HepG2 (cell line): ENCODE data around the gene OR2M5. TPM values are rescaled to one million over a fixed set of nuclear protein-coding genes. Genes with fewer than 3 reads are reported as not detected.

ENCODE experiments used
- ATAC-seq: fragments of 200-7000 bp; cut with Tn5 transposase; 3 replicates; pipeline ENCODE4 v1.9.1; 2020; ENCODE audit warnings: mild to moderate bottlenecking, moderate library complexity
- Bru-seq: library from RNA; stranded (reverse); fragments of 400-500 nt; gene quantifications from one replicate; lab custom pipeline; 2021; lab: Mats Ljungman, UMichigan
- BruChase-seq, 2 experiments: library from RNA; stranded (reverse); fragments of 400-500 nt; gene quantifications; one replicate each; lab custom pipeline; 2021; lab: Mats Ljungman, UMichigan
- BruUV-seq: library from RNA; stranded (reverse); fragments of 400-500 nt; replicated peaks from 2 replicates; lab custom pipeline; 2021; lab: Mats Ljungman, UMichigan
- CTCF ChIA-PET: fragments of 300-600 bp; formaldehyde crosslinking; extraction: SDS; loops from one replicate; lab custom pipeline; 2021; ENCODE audit warnings: low total read pairs, inconsistent platforms, low intra/inter-chr PET ratio; lab: Yijun Ruan, JAX
- POLR2A ChIA-PET: fragments of 350-600 bp; sonication (Branson Sonifier 250); formaldehyde crosslinking; loops from one replicate; lab custom pipeline; 2020; ENCODE audit warnings: antibody characterized with exemption, inconsistent platforms; lab: Yijun Ruan, JAX
- DNase-seq: peaks from one replicate; pipeline ENCODE4 v3.0.0-alpha.2; 2015; ENCODE audit warnings: low spot score
- FAIRE-seq: peaks from 3 replicates; lab custom pipeline; 2011; peaks lifted over from hg19 to GRCh38; lab: Jason Lieb, UNC
- H2AFZ ChIP-seq: one replicate; pipeline ENCODE4 v1.6.1; 2011; ENCODE audit warnings: low read length, inconsistent platforms
- H3K27ac ChIP-seq: fragments of 300-600 bp; 3 replicates; pipeline ENCODE4 v1.8.0; 2011; ENCODE audit warnings: mixed run types, mild to moderate bottlenecking, mixed read lengths, low read length, inconsistent platforms; ENCODE audit not compliant: insufficient read depth; ENCODE audit errors: extremely low read length
- H3K27me3 ChIP-seq, 2 experiments: fragments of 200-600 bp in 1 of 2; 2 replicates in 1 of 2; 3 replicates in 1 of 2; pipeline versions ENCODE4 v1.6.0 to v1.8.0; 2011; ENCODE audit warnings: low read length in 2 of 2, mild to moderate bottlenecking in 2 of 2, moderate library complexity in 2 of 2, inconsistent platforms in 1 of 2; ENCODE audit not compliant: insufficient read depth in 2 of 2, control insufficient read depth in 1 of 2
- H3K36me3 ChIP-seq, 2 experiments: fragments of 200-600 bp in 1 of 2; replicated peaks in 1 of 2; 2 replicates in 1 of 2; 3 replicates in 1 of 2; pipeline versions ENCODE4 v1.5.1 to v1.8.0; 2011; ENCODE audit warnings: low read length in 2 of 2, inconsistent platforms in 1 of 2; ENCODE audit not compliant: insufficient read depth in 2 of 2, control insufficient read depth in 1 of 2
- H3K4me1 ChIP-seq: 2 replicates; pipeline ENCODE4 v1.5.1; 2012; ENCODE audit warnings: low read length, inconsistent platforms; ENCODE audit not compliant: insufficient read depth
- H3K4me2 ChIP-seq: 2 replicates; pipeline ENCODE4 v1.6.0; 2011; ENCODE audit warnings: low read depth, low read length, inconsistent platforms
- H3K4me3 ChIP-seq, 3 experiments: fragments of 200-600 bp in 1 of 3; sonication (generic), shearing (Covaris generic) in 1 of 3; replicated peaks in 1 of 3; 2 replicates each; pipeline ENCODE4 v1.5.1; 2011 to 2016; ENCODE audit warnings: low read length in 3 of 3, inconsistent platforms in 2 of 3, low read depth in 2 of 3, mild to moderate bottlenecking in 2 of 3, control low read depth in 1 of 3, mixed read lengths in 1 of 3; ENCODE audit not compliant: insufficient read depth in 1 of 3
- H3K79me2 ChIP-seq: one replicate; pipeline ENCODE4 v1.6.1; 2011; ENCODE audit warnings: low read length, inconsistent platforms; ENCODE audit not compliant: insufficient read depth
- H3K9ac ChIP-seq: 2 replicates; pipeline ENCODE4 v1.6.0; 2011; ENCODE audit warnings: mild to moderate bottlenecking, low read depth, low read length, inconsistent platforms; ENCODE audit not compliant: insufficient read depth
- H3K9me3 ChIP-seq: 2 replicates; pipeline ENCODE4 v1.5.1; 2012; ENCODE audit warnings: mild to moderate bottlenecking, low read length
- H4K20me1 ChIP-seq: 2 replicates; pipeline ENCODE4 v1.6.0; 2011; ENCODE audit warnings: inconsistent platforms, mild to moderate bottlenecking, low read length, moderate library complexity; ENCODE audit not compliant: insufficient read depth
- ARNT ChIP-seq: fragments of 450-650 bp; IDR thresholded peaks from 2 replicates; pipeline ENCODE4 v1.6.1; 2017
- ARNT2 ChIP-seq: sonication (generic); formaldehyde crosslinking; IDR thresholded peaks from 2 replicates; pipeline ENCODE4 v1.8.0; 2022; ENCODE audit warnings: mild to moderate bottlenecking, low read depth, missing genetic modification reagents, moderate library complexity
- IKZF4 ChIP-seq: sonication (generic); formaldehyde crosslinking; IDR thresholded peaks from 2 replicates; pipeline ENCODE4 v1.5.1; 2020; ENCODE audit warnings: borderline replicate concordance, mild to moderate bottlenecking, low read depth, missing genetic modification reagents; ENCODE audit errors: not compliant biosample characterization
- KLF12 ChIP-seq: sonication (generic); formaldehyde crosslinking; IDR thresholded peaks from 2 replicates; pipeline ENCODE4 v1.4.0; 2020; ENCODE audit warnings: missing genetic modification reagents, borderline replicate concordance
- MEIS1 ChIP-seq: sonication (generic); formaldehyde crosslinking; IDR thresholded peaks from 2 replicates; pipeline ENCODE4 v1.9.0; 2021; ENCODE audit warnings: mild to moderate bottlenecking, missing genetic modification reagents, moderate library complexity, borderline replicate concordance
- ZNF230 ChIP-seq: sonication (generic); formaldehyde crosslinking; IDR thresholded peaks from 2 replicates; pipeline ENCODE4 v1.4.0; 2020; ENCODE audit warnings: mild to moderate bottlenecking, missing genetic modification reagents
- ZNF333 ChIP-seq: sonication (generic); formaldehyde crosslinking; IDR thresholded peaks from 2 replicates; pipeline ENCODE4 v1.4.0; 2020; ENCODE audit warnings: mild to moderate bottlenecking, missing genetic modification reagents, borderline replicate concordance
- ZNF720 ChIP-seq: sonication (generic); formaldehyde crosslinking; IDR thresholded peaks from 2 replicates; pipeline ENCODE4 v1.4.0; 2020; ENCODE audit warnings: missing genetic modification reagents
- WGBS: methylation state at CpG from one replicate; pipeline ENCODE4 v1.1.6; 2017; ENCODE audit warnings: low lambda C conversion rate; 5-methylcytosine and 5-hydroxymethylcytosine counted together
- in situ Hi-C: cut with HindIII; loops from 2 replicates; pipeline ENCODE4 v1.10.0; 2017; ENCODE audit warnings: low pct_unique_long_range_greater_than_20kb; ENCODE audit not compliant: extremely low pct_ligation_motif_present
- intact Hi-C: fragments of 100-400 bp; cut with micrococcal nuclease; formaldehyde crosslinking; loops from one replicate; pipeline ENCODE4 v1.10.0; 2022; ENCODE audit not compliant: unreplicated experiment
- long read RNA-seq, 2 experiments: library from RNA in 1 of 2; library from polyadenylated mRNA in 1 of 2; stranded (forward) in 1 of 2; unstranded in 1 of 2; transcript quantifications; one replicate each; pipeline ENCODE4 v2.0.0, GENCODE V29; 2019 to 2022
- polyA minus RNA-seq, 3 experiments: library from RNA; depleted of rRNA, polyadenylated mRNA; stranded (reverse); fragments of >200 nt; gene quantifications; 2 replicates each; pipeline ENCODE4 v1.2.3, GENCODE V29; 2011; ENCODE audit warnings: low replicate concordance in 1 of 3
- polyA plus RNA-seq, 8 experiments: library from polyadenylated mRNA; depleted of rRNA in 3 of 8; stranded (reverse) in 7 of 8; unstranded in 1 of 8; fragments of >200 nt; fragmentation: Illumina TruSeq in 4 of 8; extraction: Trizol in 4 of 8; gene quantifications; 2 replicates each; pipeline versions ENCODE4 v1.2.1 to v1.2.3, GENCODE V29; 2011 to 2016; ENCODE audit warnings: low read depth in 4 of 8, missing spikeins in 1 of 8, mixed read lengths in 1 of 8; ENCODE audit not compliant: insufficient read depth in 1 of 8
- total RNA-seq, 5 experiments: library from RNA; depleted of rRNA; stranded (reverse); fragments of >200 nt; fragmentation: Illumina TruSeq; extraction: Trizol; gene quantifications; 2 replicates each; pipeline ENCODE4 v1.2.3, GENCODE V29; 2016; ENCODE audit warnings: low read depth in 1 of 5
- TF ChIP-seq, protein P1 (sequence below): IDR thresholded peaks from 2 replicates; pipeline ENCODE4 v1.6.1; 2016; ENCODE audit warnings: low read depth, borderline replicate concordance
- TF ChIP-seq, protein P2 (sequence below): sonication (generic); formaldehyde crosslinking; IDR thresholded peaks from 2 replicates; pipeline ENCODE4 v1.8.1; 2023; ENCODE audit warnings: mild to moderate bottlenecking, missing genetic modification reagents, borderline replicate concordance
- TF ChIP-seq, protein P3 (sequence below): sonication (generic); formaldehyde crosslinking; IDR thresholded peaks from 2 replicates; pipeline ENCODE4 v1.4.0; 2020; ENCODE audit warnings: missing genetic modification reagents

Gene OR2M5, protein sequence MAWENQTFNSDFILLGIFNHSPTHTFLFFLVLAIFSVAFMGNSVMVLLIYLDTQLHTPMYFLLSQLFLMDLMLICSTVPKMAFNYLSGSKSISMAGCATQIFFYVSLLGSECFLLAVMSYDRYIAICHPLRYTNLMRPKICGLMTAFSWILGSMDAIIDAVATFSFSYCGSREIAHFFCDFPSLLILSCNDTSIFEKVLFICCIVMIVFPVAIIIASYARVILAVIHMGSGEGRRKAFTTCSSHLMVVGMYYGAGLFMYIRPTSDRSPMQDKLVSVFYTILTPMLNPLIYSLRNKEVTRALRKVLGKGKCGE
- total RNA-seq (2016; rRNA removed; fragmentation: Illumina TruSeq; extraction: Trizol): not detected in 2 replicates
- not detected in 2 replicates for total RNA-seq (2016; cell fraction: cytosol; rRNA removed; fragmentation: Illumina TruSeq; extraction: Trizol; ENCODE audit: low read depth)
- total RNA-seq (2016; cell fraction: insoluble cytoplasmic fraction; rRNA removed; fragmentation: Illumina TruSeq; extraction: Trizol): not detected in 2 replicates
- not detected in 2 replicates for total RNA-seq (2016; cell fraction: membrane; rRNA removed; fragmentation: Illumina TruSeq; extraction: Trizol)
- not detected in 2 replicates for total RNA-seq (2016; cell fraction: nucleus; rRNA removed; fragmentation: Illumina TruSeq; extraction: Trizol)
- polyA plus RNA-seq (2011; rRNA removed): not detected in 2 replicates
- polyA plus RNA-seq (2011; cell fraction: cytosol; rRNA removed): not detected in 2 replicates
- polyA plus RNA-seq (2011; cell fraction: nucleus; rRNA removed): not detected in 2 replicates
- polyA plus RNA-seq (2012): not detected in 2 replicates
- not detected in 2 replicates for polyA plus RNA-seq (2016; cell fraction: cytosol; fragmentation: Illumina TruSeq; extraction: Trizol; ENCODE audit: low read depth)
- not detected in 2 replicates for polyA plus RNA-seq (2016; cell fraction: insoluble cytoplasmic fraction; fragmentation: Illumina TruSeq; extraction: Trizol; ENCODE audit: low read depth)
- not detected in 2 replicates for polyA plus RNA-seq (2016; cell fraction: membrane; fragmentation: Illumina TruSeq; extraction: Trizol; ENCODE audit: low read depth)
- not detected in 2 replicates for polyA plus RNA-seq (2016; cell fraction: nucleus; fragmentation: Illumina TruSeq; extraction: Trizol; ENCODE audit: insufficient read depth, low read depth)
- polyA minus RNA-seq (2011; rRNA and poly(A)+ RNA removed; ENCODE audit: low replicate concordance): not detected in 2 replicates
- polyA minus RNA-seq (2011; cell fraction: cytosol; rRNA and poly(A)+ RNA removed): not detected in 2 replicates
- polyA minus RNA-seq (2011; cell fraction: nucleus; rRNA and poly(A)+ RNA removed): not detected in 2 replicates
- Bru-seq, nascent RNA: not detected
- BruChase-seq, experiment 1, labeled RNA remaining after a 6-hour chase: not detected
- not detected for BruChase-seq, experiment 2, labeled RNA remaining after a 2-hour chase
- long read RNA-seq, experiment 1: 0 reads
- long read RNA-seq, experiment 2: 0 reads

DNA sequence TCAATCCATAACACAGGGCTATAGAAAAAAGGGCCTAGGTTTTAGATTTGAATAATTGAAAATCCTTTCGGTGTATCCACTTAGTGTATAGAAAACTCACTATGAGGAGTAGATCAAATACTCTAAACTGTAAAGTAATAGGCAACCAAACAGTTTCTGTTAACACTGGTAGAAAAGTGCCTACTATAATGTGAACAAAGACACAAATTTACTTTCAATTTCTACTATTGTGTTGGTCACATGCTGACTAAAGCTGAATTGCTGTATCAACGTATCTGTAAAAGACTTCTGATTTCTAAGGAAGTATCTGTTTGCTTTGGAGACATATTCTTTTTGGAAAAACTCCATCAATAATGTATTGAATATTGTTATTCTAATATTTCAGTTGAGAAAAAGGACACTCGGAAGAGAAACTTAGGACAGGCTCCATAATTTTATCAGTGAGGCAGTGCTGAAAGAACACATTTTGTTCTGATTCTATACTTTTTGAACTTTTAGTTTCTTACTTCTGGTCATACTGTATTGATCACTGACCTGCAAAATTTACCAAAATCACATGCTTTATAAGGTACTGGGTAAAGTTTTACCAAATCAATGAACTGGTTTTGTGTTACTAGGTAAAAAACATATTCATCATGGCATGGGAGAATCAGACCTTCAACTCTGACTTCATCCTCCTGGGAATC, at the start of gene OR2M5:
Gene OR2M5, plus strand, starts transcription at position 636 of the 686 bp plus-strand sequence. Its CDS starts 0 bp downstream, at position 636.
- no peaks in the 10 kb centered on the region for H4K20me1 ChIP-seq
- no peak within 1 kb of the TSS for H3K4me2 ChIP-seq
- peaks cover 90% of the 10 kb centered on the region for H3K9me3 ChIP-seq
- no peak within 1 kb of the TSS for H3K9ac ChIP-seq
- ATAC-seq: no peak
- ChIA-PET POLR2A (no interaction called here), CTCF (no interaction called here)
- no TSS peak for BruUV-seq
- in situ Hi-C loops: no loop called here
- no peaks in the 10 kb centered on the region for H3K79me2 ChIP-seq
- intact Hi-C loops: no loop called here
- whole genome bisulfite sequencing: 36% methylated on average over 3 of the region's 3 CpGs
- no peaks in the 10 kb centered on the region for H3K27me3 ChIP-seq
- H3K4me1 ChIP-seq: no peaks in the 10 kb centered on the region
- H2AFZ ChIP-seq: no peak within 1 kb of the TSS
- no peak for TF ChIP-seq ZNF333 (CRISPR knock-in tag)
- no peak for TF ChIP-seq ARNT
- TF ChIP-seq KLF12 (CRISPR knock-in tag): no peak
- no peak for TF ChIP-seq MEIS1 (CRISPR knock-in tag)
- no peak for TF ChIP-seq ARNT2 (CRISPR knock-in tag)
- TF ChIP-seq, protein P1, sequence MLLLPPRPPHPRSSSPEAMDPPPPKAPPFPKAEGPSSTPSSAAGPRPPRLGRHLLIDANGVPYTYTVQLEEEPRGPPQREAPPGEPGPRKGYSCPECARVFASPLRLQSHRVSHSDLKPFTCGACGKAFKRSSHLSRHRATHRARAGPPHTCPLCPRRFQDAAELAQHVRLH: no peak
- no peak for TF ChIP-seq ZNF230 (CRISPR knock-in tag)
- TF ChIP-seq, protein P2, sequence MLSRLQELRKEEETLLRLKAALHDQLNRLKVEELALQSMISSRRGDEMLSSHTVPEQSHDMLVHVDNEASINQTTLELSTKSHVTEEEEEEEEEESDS (CRISPR knock-in tag): no peak
- TF ChIP-seq IKZF4: no peak
- no peak for TF ChIP-seq ZNF720
- TF ChIP-seq, protein P3, sequence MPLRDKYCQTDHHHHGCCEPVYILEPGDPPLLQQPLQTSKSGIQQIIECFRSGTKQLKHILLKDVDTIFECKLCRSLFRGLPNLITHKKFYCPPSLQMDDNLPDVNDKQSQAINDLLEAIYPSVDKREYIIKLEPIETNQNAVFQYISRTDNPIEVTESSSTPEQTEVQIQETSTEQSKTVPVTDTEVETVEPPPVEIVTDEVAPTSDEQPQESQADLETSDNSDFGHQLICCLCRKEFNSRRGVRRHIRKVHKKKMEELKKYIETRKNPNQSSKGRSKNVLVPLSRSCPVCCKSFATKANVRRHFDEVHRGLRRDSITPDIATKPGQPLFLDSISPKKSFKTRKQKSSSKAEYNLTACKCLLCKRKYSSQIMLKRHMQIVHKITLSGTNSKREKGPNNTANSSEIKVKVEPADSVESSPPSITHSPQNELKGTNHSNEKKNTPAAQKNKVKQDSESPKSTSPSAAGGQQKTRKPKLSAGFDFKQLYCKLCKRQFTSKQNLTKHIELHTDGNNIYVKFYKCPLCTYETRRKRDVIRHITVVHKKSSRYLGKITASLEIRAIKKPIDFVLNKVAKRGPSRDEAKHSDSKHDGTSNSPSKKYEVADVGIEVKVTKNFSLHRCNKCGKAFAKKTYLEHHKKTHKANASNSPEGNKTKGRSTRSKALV (CRISPR knock-in tag): no peak
- TF ChIP-seq, all 625 proteins: peak for 0
- no peak for FAIRE-seq
- Histone ChIP-seq H3K4me3 (no peak within 1 kb of the TSS), H3K27ac (no peak within 1 kb of the TSS), H3K36me3 (no peaks in the 10 kb centered on the region)
- no peak for DNase-seq
